HepG2 (cell line): ENCODE data around the gene PHF21B. TPM values are rescaled to one million over a fixed set of nuclear protein-coding genes. Genes with fewer than 3 reads are reported as not detected.

Source experiments
- AKNA ChIP-seq: sonication (generic); formaldehyde crosslinking; IDR thresholded peaks from 2 replicates; pipeline ENCODE4 v1.4.0; 2020; ENCODE audit warnings: missing genetic modification reagents, borderline replicate concordance
- ATF2 ChIP-seq: sonication (generic); formaldehyde crosslinking; IDR thresholded peaks from 2 replicates; pipeline ENCODE4 v1.4.0; 2020; ENCODE audit warnings: missing genetic modification reagents
- BHLHE40 ChIP-seq: IDR thresholded peaks from 2 replicates; pipeline ENCODE4 v1.6.1; 2011; ENCODE audit warnings: low read length, improper control_type of control experiment
- CBFB ChIP-seq: sonication (generic); formaldehyde crosslinking; IDR thresholded peaks from 2 replicates; pipeline ENCODE4 v1.4.0; 2020; ENCODE audit warnings: missing genetic modification reagents
- CTCF ChIP-seq: sonication (generic); formaldehyde crosslinking; IDR thresholded peaks from 2 replicates; pipeline ENCODE4 v1.5.0; 2020; ENCODE audit warnings: mild to moderate bottlenecking, missing genetic modification reagents, moderate library complexity
- HOXA5 ChIP-seq: sonication (generic); formaldehyde crosslinking; IDR thresholded peaks from 2 replicates; pipeline ENCODE4 v1.4.0; 2020; ENCODE audit warnings: missing genetic modification reagents
- HOXD1 ChIP-seq: sonication (generic); formaldehyde crosslinking; IDR thresholded peaks from 2 replicates; pipeline ENCODE4 v1.5.0; 2020; ENCODE audit warnings: missing genetic modification reagents
- NCOA5 ChIP-seq: sonication (generic); formaldehyde crosslinking; IDR thresholded peaks from 2 replicates; pipeline ENCODE4 v1.4.0; 2020; ENCODE audit warnings: missing genetic modification reagents
- NFKBIZ ChIP-seq: IDR thresholded peaks from 2 replicates; pipeline ENCODE4 v1.6.1; 2018; ENCODE audit warnings: missing genetic modification reagents, missing compliant biosample characterization
- NONO ChIP-seq, 2 experiments: fragments of 450-650 bp in 1 of 2; sonication (generic) in 1 of 2; formaldehyde crosslinking in 1 of 2; IDR thresholded peaks in 1 of 2; conservative IDR thresholded peaks in 1 of 2; 2 replicates each; pipeline versions ENCODE4 v1.6.1 to v1.8.0; 2017 to 2022; ENCODE audit warnings: mild to moderate bottlenecking in 1 of 2, missing genetic modification reagents in 1 of 2, moderate library complexity in 1 of 2
- RAD21 ChIP-seq: fragments of 450-650 bp; formaldehyde crosslinking; IDR thresholded peaks from 2 replicates; pipeline ENCODE4 v1.5.0; 2020; ENCODE audit warnings: mild to moderate bottlenecking
- ZBTB37 ChIP-seq: sonication (generic); formaldehyde crosslinking; IDR thresholded peaks from 2 replicates; pipeline ENCODE4 v1.4.0; 2020; ENCODE audit warnings: mild to moderate bottlenecking, missing genetic modification reagents
- ZBTB43 ChIP-seq: sonication (generic); formaldehyde crosslinking; conservative IDR thresholded peaks from 2 replicates; pipeline ENCODE4 v1.4.0; 2020; ENCODE audit warnings: missing genetic modification reagents
- ZNF230 ChIP-seq: sonication (generic); formaldehyde crosslinking; IDR thresholded peaks from 2 replicates; pipeline ENCODE4 v1.4.0; 2020; ENCODE audit warnings: mild to moderate bottlenecking, missing genetic modification reagents
- ZNF496 ChIP-seq: sonication (generic); formaldehyde crosslinking; IDR thresholded peaks from 2 replicates; pipeline ENCODE4 v1.8.1; 2023; ENCODE audit warnings: mild to moderate bottlenecking, moderate library complexity, missing genetic modification reagents; ENCODE audit not compliant: insufficient replicate concordance
- ZNF572 ChIP-seq: sonication (generic); formaldehyde crosslinking; IDR thresholded peaks from 2 replicates; pipeline ENCODE4 v1.5.1; 2020; ENCODE audit warnings: mild to moderate bottlenecking, missing genetic modification reagents
- ZSCAN20 ChIP-seq: sonication (generic); formaldehyde crosslinking; IDR thresholded peaks from 2 replicates; pipeline ENCODE4 v1.4.0; 2020; ENCODE audit warnings: missing genetic modification reagents, mild to moderate bottlenecking, borderline replicate concordance
- polyA plus RNA-seq, 8 experiments: library from polyadenylated mRNA; depleted of rRNA in 3 of 8; stranded (reverse) in 7 of 8; unstranded in 1 of 8; fragments of >200 nt; fragmentation: Illumina TruSeq in 4 of 8; extraction: Trizol in 4 of 8; gene quantifications; 2 replicates each; pipeline versions ENCODE4 v1.2.1 to v1.2.3, GENCODE V29; 2011 to 2016; ENCODE audit warnings: low read depth in 4 of 8, missing spikeins in 1 of 8, mixed read lengths in 1 of 8; ENCODE audit not compliant: insufficient read depth in 1 of 8
- total RNA-seq, 5 experiments: library from RNA; depleted of rRNA; stranded (reverse); fragments of >200 nt; fragmentation: Illumina TruSeq; extraction: Trizol; gene quantifications; 2 replicates each; pipeline ENCODE4 v1.2.3, GENCODE V29; 2016; ENCODE audit warnings: low read depth in 1 of 5

The PHF21B gene
- total and polyA plus RNA-seq, 2 of the 13 experiments (the other 11 are each of a cell fraction or from before 2014, with no cell fraction given): not detected

GRCh38 chr22:44975427-44976262, 34.2 kb downstream of the PHF21B start (continued):
- TF ChIP-seq ZBTB43 (CRISPR knock-in tag): peak; percentile 95
- peak; percentile 80; the same call in 1 of the 2 replicates for TF ChIP-seq ATF2 (CRISPR knock-in tag)
- peak; percentile 84; the same call in 1 of the 2 replicates for TF ChIP-seq ZNF230
- TF ChIP-seq CTCF (CRISPR knock-in tag): peak; percentile 76
- TF ChIP-seq NONO (IDR thresholded peaks at IDR 0.05): no peak
- TF ChIP-seq NONO (CRISPR knock-in tag; conservative IDR thresholded peaks at IDR 0.05): no peak
- TF ChIP-seq NFKBIZ (CRISPR knock-in tag): no peak; the same call in 1 of the 2 replicates
- TF ChIP-seq CBFB (CRISPR knock-in tag): 0 out of 2 replicates have a peak, but pooled peaks have one; percentile 26
- TF ChIP-seq ZSCAN20 (CRISPR knock-in tag): peak; percentile 96
- no peak for TF ChIP-seq ZNF572 (CRISPR knock-in tag)
- peak; percentile 99 for TF ChIP-seq HOXA5 (CRISPR knock-in tag)
- no peak for TF ChIP-seq ZBTB37 (CRISPR knock-in tag)
- TF ChIP-seq NCOA5 (CRISPR knock-in tag): 0 out of 2 replicates have a peak, but pooled peaks have one; percentile 7
- TF ChIP-seq BHLHE40: no peak
- TF ChIP-seq RAD21: peak; percentile 32; the same call in 1 of the 2 replicates
- TF ChIP-seq ZNF496: no peak
- TF ChIP-seq AKNA: peak; percentile 94; the same call in 1 of the 2 replicates
- peak; percentile 70 for TF ChIP-seq HOXD1 (CRISPR knock-in tag)
